Measurements from ENCODE around the gene SLIT3. TPM values are rescaled to one million over a fixed set of nuclear protein-coding genes. Genes with fewer than 3 reads are reported as not detected.

The SLIT3 gene
- total RNA-seq, 1 experiment from 2014 or later, result not detected

DNA sequence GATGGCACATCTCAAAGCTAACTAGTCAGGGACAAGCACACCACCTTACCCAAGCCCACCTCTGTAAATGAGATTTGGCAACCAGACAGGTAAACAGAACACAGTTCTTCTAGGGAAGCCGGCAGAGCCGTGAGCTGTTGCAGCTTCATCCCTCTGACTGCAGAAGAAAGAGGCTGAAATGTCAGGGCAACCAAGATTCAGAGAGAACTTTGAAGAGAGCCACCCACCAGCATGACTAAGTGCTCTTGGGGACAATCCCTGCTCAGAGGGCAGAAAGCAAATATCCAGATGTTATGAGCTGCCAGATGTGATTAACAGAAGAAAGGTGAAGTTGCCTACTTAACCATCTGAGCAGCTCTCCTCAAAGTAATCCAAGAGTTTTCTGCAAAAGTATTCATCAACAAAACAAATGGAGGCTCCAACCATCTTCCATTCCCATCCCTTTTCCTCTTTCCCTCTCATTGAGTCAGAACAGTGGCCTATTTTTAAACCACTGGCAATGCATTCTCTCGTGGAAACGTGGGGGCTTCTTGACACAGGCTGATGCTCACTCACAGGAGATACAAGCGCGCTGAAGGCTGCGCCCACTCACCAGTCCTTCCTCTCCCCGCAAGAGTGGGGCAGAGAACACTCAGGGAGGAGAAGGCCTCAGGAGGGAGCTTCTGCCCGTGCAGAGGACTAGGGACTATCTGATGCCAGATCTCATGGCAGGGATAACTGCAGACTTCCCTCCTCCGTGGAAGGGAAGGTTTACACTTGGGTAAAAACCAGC is 57.1 kb downstream of the SLIT3 start:
- no peak overlapping the region for H3K27ac ChIP-seq
- no peak overlapping the region for H3K4me3 ChIP-seq
- H3K4me2 ChIP-seq, result no peak overlapping the region
- no peaks in the 10 kb centered on the region for H3K4me1 ChIP-seq (replicated peaks; ENCODE audit: insufficient read depth)
- peaks cover 70% of the 10 kb centered on the region for H3K27me3 ChIP-seq (ENCODE audit: insufficient read depth, low read depth)
- no peak overlapping the region for H2AFZ ChIP-seq
- ChIA-PET POLR2A (ENCODE audit: unreplicated experiment) (no interaction called here), CTCF (no interaction called here)
- peaks cover 7% of the 10 kb centered on the region; the same call in 1 of the 2 replicates for H3K9me2 ChIP-seq (ENCODE audit: insufficient read depth)
- intact Hi-C loops (cut with micrococcal nuclease; ENCODE audit: unreplicated experiment), result no loop called here
- H3K9me3 ChIP-seq (ENCODE audit: insufficient read depth, low read depth), result no peaks in the 10 kb centered on the region
- H3K36me3 ChIP-seq (ENCODE audit: low read depth), result no peaks in the 10 kb centered on the region
- no peak for DNase-seq
- no peaks in the 10 kb centered on the region for H4K20me1 ChIP-seq (ENCODE audit: insufficient read depth)
- no peaks in the 10 kb centered on the region for H3K79me2 ChIP-seq (ENCODE audit: low read depth)
- TF ChIP-seq, protein P1, sequence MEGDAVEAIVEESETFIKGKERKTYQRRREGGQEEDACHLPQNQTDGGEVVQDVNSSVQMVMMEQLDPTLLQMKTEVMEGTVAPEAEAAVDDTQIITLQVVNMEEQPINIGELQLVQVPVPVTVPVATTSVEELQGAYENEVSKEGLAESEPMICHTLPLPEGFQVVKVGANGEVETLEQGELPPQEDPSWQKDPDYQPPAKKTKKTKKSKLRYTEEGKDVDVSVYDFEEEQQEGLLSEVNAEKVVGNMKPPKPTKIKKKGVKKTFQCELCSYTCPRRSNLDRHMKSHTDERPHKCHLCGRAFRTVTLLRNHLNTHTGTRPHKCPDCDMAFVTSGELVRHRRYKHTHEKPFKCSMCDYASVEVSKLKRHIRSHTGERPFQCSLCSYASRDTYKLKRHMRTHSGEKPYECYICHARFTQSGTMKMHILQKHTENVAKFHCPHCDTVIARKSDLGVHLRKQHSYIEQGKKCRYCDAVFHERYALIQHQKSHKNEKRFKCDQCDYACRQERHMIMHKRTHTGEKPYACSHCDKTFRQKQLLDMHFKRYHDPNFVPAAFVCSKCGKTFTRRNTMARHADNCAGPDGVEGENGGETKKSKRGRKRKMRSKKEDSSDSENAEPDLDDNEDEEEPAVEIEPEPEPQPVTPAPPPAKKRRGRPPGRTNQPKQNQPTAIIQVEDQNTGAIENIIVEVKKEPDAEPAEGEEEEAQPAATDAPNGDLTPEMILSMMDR (conservative IDR thresholded peaks at IDR 0.05), result no peak
- TF ChIP-seq EZH2 (IDR thresholded peaks at IDR 0.05; ENCODE audit: low read depth), result no peak
- no peaks in the 10 kb centered on the region for H3F3A ChIP-seq (ENCODE audit: insufficient read depth, low read depth)
- BruUV-seq (replicated peaks), result no TSS peak

DNA sequence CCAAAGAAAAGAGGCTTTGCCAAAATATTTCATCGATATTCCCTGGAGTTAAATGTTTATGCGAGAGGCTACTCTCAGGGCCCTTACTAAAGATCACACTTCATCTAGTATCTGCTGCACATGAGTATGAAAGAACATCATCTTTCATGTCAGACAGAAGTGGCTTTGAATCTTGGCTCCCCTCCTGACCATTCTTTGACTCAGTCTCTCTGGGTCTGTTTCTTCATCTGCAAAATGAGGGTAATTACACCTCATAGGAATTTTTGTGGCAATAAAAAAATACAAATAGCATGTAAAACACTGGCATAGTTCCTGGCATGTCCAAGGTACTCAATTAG is 58.1 kb downstream of the SLIT3 start:
- Histone ChIP-seq H2AFZ (no peak overlapping the region), H3K4me3 (no peak overlapping the region), H3K79me2 (ENCODE audit: low read depth) (no peaks in the 10 kb centered on the region), H3K4me2 (no peak overlapping the region), H3K9me2 (ENCODE audit: insufficient read depth) (peaks cover 14% of the 10 kb centered on the region; the same call in 1 of the 2 replicates), H3K36me3 (ENCODE audit: low read depth) (no peaks in the 10 kb centered on the region), H4K20me1 (ENCODE audit: insufficient read depth) (no peaks in the 10 kb centered on the region), H3K27me3 (ENCODE audit: insufficient read depth, low read depth) (peaks cover 59% of the 10 kb centered on the region), H3F3A (ENCODE audit: insufficient read depth, low read depth) (no peaks in the 10 kb centered on the region), H3K4me1 (replicated peaks; ENCODE audit: insufficient read depth) (no peaks in the 10 kb centered on the region), H3K27ac (no peak overlapping the region), H3K9me3 (ENCODE audit: insufficient read depth, low read depth) (no peaks in the 10 kb centered on the region)
- BruUV-seq (replicated peaks), result no TSS peak
- TF ChIP-seq, protein P1 (conservative IDR thresholded peaks at IDR 0.05), result no peak
- TF ChIP-seq EZH2 (IDR thresholded peaks at IDR 0.05; ENCODE audit: low read depth), result no peak
- intact Hi-C loops (cut with micrococcal nuclease; ENCODE audit: unreplicated experiment), result no loop called here
- no peak for DNase-seq
- ChIA-PET POLR2A (ENCODE audit: unreplicated experiment) (no interaction called here), CTCF (no interaction called here)

DNA sequence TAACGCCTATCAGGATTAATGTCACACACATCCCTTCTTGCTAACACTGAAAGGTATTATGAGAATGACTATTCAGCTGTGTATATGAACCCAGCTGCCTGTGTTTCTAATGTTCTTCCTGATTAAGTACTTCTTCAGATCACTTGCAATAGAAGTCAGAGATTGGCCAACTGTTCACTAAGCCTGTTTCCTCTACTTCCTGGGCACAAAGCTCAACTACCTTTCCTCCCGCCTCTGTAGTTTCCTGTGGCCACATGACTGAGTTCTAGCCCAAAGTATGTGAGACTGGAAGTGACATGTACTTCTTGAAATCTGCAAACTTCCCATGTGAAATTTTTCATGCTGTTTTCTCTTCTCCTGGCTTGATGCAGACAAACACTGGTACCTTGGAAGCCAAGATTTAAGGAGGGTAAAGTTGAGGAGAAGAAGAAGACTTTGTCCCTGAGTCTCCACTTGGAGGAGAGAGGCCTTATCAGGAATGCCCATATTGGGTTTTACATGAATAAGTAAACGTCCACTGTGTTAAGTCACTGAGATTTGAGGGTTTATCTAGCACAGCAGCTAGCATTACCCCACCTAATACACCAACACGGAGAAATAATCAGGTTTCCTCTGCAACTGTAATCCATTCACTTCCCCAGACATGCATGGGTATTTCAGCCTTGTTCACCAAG is 58.6 kb downstream of the SLIT3 start:
- ChIA-PET POLR2A (ENCODE audit: unreplicated experiment) (no interaction called here), CTCF (no interaction called here)
- Histone ChIP-seq H3K4me3 (no peak overlapping the region), H4K20me1 (ENCODE audit: insufficient read depth) (no peaks in the 10 kb centered on the region), H2AFZ (no peak overlapping the region), H3K9me3 (ENCODE audit: insufficient read depth, low read depth) (no peaks in the 10 kb centered on the region), H3K36me3 (ENCODE audit: low read depth) (no peaks in the 10 kb centered on the region), H3K4me1 (replicated peaks; ENCODE audit: insufficient read depth) (no peaks in the 10 kb centered on the region), H3K9me2 (ENCODE audit: insufficient read depth) (peaks cover 14% of the 10 kb centered on the region; the same call in 1 of the 2 replicates), H3K4me2 (no peak overlapping the region), H3K27ac (no peak overlapping the region), H3K79me2 (ENCODE audit: low read depth) (no peaks in the 10 kb centered on the region), H3F3A (ENCODE audit: insufficient read depth, low read depth) (no peaks in the 10 kb centered on the region), H3K27me3 (ENCODE audit: insufficient read depth, low read depth) (peaks cover 54% of the 10 kb centered on the region)
- no TSS peak for BruUV-seq (replicated peaks)
- no peak for DNase-seq
- intact Hi-C loops (cut with micrococcal nuclease; ENCODE audit: unreplicated experiment), result no loop called here
- TF ChIP-seq, protein P1 (conservative IDR thresholded peaks at IDR 0.05), result no peak
- no peak for TF ChIP-seq EZH2 (IDR thresholded peaks at IDR 0.05; ENCODE audit: low read depth)

Data from PC-9 (cell line).